GM19463 (cell line): ENCODE measurements around the gene RETREG3.
"Not testable (repeated sequence)": the region's sequence is repeated elsewhere in the genome, so short reads cannot be mapped to it uniquely, and the experiment has no call there.

Experiments
- ATAC-seq: cut with Tn5 transposase; IDR thresholded peaks from one replicate; pipeline ENCODE4 v1.9.1; 2021; ENCODE audit warnings: mild to moderate bottlenecking, moderate library complexity; ENCODE audit not compliant: unreplicated experiment

Gene RETREG3

DNA sequence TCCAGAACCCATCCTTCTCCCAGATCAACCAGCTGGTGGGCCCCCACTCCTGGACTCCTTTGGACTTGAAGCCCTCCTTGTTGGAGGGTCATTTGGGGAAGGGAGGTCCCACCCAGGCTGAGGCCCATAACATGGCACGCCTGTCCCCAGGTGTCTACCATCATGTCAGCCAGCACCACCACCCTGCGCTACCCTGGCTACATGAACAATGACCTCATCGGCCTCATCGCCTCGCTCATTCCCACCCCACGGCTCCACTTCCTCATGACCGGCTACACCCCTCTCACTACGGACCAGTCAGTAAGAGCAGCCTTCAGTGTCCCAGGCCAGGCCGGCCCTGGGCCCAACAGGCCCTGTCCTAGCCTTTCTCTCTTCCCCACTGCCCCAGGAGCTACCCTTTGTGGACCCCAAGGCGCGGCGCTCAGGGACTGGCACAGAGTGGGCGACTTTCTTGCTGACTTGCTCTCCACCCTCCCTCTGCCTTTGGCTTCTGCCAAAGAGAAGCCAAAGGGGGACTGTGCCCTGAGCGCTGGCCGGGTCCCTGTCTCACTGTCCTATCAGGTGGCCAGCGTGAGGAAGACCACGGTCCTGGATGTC lies 4.6 kb upstream of the RETREG3 start:
- ATAC-seq, result no peak

DNA sequence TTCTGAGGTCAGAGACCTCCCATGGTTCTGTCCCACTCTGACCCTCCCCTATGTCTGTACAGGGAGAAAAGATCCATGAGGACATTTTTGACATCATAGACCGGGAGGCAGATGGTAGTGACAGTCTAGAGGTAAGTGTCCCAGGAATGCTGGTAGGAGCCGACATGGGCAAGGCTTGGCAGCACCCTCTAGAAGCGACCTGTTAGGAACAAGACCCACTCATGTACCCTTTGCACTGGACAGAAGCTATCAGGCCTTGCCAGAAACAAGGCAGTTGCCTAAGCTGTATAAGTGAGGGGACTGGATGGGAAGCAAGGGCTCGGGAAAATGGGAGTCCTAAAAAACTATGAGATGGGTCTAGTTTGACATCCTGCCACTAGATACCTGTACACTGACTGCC lies 2.8 kb upstream of the RETREG3 start:
- no peak for ATAC-seq

DNA sequence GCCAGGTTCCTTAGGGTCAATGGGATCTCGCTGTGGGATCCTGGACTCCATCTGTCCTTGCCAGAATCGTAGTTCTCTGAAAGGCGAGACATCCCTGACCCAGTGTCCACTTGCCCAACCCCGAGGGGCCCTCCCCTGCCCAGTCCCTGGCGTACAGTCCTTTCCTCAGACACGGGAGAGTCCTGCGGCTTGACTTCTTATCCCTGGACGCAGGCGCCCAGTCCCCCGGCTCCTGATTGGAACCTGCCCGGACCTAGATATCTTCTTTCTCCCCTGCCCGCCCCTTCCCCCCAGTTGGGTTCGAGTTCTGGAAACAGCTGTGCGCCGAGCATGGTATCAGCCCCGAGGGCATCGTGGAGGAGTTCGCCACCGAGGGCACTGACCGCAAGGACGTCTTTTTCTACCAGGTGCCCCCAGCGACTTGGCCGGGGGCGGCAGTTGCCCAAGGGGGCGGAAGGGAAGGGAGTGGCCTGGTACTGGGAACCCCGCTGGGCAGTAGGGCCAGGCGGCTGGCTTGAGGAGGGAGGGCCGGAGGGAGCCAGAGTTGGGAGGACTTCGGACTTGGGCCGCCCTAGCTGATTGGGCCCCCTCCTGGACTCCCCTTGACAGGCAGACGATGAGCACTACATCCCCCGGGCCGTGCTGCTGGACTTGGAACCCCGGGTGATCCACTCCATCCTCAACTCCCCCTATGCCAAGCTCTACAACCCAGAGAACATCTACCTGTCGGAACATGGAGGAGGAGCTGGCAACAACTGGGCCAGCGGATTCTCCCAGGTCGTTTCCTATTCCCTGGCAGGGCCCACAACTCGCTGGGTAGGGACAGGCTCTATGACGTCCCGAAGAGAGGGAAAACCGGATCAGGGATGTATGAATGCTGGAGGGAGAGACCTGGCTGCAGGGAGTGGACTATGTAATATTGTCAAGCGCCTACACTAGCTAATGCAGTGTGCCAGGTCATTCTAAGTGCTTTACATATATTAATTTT lies 934 bp upstream of the RETREG3 start:
- not testable (repeated sequence) for ATAC-seq

DNA sequence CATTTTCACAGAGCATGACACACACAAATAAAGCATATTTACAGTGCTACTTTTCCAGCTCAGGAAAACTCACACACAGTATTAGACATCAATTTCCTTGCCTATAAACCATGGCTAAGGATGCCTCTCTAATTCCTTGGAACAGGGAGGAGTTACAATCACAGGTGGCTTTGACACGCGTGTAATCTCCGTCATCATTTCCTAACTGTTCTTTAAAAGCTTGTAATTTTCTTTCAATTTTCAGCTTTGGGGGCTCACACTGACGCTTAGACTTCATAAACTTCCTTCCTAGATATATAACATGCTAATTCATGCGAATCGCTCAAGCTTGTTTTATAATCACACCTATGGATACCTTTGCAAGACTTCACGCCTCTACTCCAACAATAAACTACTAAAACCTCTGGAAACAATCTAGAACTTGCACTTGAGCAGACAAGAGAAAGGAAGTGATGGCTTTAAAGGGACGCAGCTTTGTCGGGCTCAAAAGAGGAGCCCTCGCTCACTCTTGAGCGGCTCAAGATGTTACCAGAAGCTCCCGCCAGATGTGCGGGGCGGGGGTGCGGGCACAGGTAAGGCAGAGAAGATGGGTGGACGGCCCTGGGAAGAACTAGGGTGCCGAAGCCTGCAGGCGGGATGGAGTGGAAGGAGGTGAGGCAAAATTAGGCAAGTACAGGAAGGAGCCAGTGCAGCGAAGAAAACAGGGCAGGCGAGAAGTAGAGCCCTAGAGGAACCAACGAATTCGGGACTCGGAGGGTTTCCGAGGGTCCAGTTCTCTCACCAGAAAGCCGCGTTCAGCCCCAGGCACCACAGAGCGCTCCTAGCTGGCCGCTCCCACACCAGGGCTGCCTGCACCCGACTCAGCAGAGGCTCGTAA lies 631 bp downstream of the RETREG3 start:
- ATAC-seq, result peak; percentile 30

DNA sequence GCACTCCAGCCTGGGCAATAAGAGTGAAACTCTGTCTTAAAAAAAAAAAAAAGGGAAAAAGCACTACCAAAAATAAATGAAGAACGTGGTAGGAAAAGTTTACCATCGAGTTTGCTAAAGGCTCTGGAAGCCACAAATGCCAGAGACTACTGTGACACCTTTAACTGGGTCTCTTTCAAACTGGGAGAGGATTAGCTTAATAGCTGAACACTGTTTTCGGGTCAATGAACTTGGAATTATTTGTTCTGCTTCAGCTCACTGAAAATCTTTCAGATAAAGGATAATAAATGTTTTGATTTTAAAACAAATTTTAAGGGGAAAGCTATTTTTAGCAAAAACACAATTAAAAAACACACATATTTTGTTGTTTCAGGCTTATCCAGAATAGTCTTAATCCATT lies 1.4 kb downstream of the RETREG3 start:
- ATAC-seq, result no peak

DNA sequence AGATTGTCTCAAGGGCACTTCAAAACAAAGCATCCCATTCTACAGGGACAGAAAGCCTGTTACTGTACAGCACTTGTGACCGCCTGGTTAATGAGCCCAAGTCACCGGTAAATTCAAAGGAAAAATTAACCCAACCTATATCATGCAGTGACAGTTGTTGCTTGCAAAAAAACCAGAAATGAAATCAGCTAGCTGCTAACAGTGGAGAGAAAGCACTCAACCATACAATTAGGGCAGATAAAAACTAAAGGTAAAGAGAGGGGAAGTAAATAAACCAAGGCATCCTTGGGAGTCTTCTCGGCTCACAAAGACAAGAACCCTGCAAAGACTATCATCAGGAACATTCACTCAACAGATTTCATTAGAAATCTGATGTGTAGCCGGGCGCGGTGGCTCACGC lies 5.9 kb downstream of the RETREG3 start:
- ATAC-seq, result no peak

DNA sequence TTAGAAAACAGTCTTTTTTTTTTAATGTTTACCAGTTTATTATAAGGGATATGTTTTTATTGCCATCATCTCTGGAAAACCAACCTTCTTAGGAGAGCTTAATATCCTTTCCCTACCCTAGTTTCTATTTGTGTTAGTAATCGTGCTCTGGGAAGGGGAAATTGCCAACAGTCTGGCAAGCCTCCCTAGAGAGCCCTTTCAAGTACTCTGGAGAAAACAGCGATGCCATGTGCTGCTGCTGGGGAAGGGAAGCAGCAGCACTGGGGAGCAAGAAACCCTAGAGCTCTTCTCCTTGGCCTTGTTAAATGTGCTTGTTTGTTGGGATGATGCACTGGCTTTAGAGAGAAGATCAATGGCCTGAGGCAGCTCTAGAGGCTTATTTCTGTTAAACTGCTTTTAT lies 10.3 kb downstream of the RETREG3 start:
- ATAC-seq, result no peak

DNA sequence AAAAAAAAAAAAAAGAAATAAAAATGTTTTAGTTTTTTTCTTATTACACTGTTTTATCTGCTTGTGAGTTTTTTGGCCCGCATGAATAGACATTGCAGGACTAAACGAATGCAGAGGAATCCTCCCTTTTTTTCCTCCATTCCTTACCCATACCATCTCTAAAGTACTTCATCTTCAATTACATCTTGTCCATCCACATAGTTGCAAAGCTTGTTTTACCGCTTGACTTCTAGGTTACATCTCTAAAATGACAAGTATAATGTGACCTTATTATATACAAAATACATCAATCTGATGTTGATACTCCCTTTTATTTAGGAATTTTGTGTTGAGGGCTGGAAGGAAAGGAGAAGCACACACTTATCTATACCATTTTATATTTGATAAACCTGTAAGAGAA lies 12.8 kb downstream of the RETREG3 start:
- ATAC-seq, result no peak

DNA sequence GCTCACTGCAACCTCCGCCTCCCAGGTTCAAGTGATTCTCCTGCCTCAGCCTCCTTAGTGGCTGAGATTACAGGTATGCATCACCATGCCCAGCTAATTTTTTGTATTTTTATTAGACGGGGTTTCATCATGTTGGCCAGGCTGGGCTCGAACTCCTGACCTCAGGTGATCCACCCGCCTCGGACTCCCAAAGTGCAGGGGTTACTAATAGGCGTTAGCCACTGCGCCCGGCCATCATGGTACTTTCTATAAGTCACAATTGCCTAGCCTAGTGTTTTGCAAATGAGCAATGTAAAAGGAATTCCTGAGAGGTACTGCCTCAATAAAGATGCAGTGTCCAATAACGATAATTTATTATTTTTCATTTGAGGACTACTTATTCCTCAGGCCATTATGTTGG lies 17.8 kb downstream of the RETREG3 start:
- no peak for ATAC-seq

DNA sequence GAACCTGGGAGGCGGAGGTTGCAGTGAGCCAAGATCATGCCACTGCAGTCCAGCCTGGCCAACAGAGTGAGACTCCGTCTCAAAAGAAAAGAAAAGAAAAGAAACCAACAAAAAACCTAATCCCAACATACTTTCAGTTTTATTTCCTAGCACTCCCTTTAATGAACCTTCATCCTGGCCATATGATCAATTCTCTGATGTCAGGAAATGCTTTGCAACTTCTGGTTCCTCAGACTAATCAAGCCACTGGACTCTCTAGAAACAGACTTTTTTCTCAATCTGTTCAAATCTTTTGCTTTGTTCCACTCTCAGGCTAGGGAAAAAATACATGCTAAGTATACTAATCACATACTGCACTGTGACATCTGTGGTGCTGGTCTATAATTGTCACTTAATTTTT lies 18.3 kb downstream of the RETREG3 start:
- no peak for ATAC-seq

DNA sequence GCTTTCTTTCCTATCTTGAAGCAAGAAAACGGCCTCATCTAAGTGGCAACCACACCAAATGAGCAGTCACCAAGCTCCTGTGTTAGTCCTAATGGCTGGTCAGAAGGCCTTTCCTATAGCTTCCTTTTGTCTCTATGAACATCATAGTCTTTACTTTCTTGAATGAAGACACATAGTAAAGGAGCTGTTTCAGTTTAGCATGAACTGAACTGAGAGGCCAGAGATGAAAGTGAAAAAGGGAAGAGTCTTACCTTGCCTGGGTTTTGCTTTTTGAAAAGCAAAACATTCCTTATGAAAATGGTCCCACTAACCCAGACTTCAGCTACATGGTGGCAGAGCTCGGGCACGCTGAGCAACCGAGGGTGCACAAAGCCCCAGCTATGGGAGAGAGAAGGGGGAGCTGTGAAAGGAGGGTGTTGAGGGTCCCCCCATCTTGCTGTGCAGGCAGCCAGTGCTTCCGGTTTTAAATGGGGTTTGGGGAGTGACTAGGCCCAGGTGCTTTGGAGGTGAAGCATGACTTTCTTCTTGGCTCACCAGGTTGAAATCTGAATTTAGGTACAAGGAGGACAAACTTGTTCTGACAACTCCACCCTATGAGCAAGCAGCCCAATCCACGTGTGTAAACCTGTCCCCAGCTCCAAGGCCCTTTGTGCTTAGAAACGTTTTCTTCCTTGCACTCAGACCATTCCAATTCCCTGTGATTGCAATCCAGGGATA lies 22.5 kb downstream of the RETREG3 start:
- no peak for ATAC-seq

DNA sequence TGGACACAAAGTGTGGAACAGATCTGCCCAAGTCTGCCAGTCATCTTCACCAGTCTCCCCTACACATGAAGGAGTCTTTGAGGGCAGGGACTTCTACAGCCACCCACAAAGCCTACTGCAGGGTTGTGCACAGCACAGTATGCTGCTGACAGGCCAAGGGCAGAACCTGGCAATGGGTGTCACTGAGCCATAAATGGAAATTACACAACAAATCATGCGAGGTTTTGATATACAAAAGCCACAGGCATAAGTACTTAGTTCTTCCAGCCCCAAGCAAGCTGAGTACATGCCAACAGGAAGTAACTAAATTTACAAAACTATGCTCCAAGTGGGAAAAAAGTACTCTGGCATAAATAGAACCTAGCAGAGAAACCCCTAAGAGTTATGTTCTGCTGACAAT lies 23.8 kb downstream of the RETREG3 start:
- no peak for ATAC-seq

DNA sequence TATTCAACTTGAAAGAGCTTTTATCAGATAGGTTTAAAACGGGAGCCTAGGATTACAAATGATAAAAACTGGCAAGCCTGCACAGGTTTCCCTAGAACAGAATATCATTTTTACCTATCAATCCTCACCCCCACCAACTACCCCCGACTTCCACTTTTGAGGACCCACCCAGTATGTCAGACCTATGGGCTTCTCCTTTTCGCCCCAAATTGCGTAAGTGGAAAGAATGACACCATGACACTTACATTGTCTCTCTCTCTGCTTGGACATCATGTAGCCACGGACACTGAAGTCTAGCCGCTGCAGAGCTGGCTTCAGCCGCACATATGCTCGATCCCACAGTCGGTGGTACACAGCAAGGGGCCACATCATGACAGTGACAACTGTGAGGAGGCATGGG lies 24.3 kb downstream of the RETREG3 start:
- no peak for ATAC-seq

DNA sequence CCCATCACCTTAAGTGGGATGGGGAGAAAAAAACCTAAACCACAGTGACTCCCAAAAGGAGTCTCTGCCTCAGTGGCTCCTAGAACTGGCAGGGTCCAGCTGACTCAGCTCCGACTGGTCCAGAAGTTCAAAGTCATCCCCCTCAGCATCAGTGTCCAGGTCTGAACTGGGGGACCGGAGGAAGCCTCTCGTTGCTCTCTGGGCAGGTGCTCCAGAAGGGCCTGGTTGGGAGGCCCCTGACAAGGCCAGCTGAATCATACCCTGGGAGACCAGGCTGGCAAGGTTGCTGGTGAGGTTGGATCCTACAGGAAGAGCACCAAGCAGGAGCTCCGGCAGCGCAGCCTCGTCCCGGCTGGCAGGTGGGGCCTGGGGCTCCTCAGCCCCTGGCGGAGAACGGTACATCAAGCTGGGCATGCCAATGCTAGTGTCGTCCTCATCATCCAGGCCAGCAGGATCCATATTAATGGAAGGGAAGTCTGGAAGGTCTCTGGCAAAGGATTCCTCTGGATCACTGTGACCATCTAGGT lies 27.4 kb downstream of the RETREG3 start:
- no peak for ATAC-seq

DNA sequence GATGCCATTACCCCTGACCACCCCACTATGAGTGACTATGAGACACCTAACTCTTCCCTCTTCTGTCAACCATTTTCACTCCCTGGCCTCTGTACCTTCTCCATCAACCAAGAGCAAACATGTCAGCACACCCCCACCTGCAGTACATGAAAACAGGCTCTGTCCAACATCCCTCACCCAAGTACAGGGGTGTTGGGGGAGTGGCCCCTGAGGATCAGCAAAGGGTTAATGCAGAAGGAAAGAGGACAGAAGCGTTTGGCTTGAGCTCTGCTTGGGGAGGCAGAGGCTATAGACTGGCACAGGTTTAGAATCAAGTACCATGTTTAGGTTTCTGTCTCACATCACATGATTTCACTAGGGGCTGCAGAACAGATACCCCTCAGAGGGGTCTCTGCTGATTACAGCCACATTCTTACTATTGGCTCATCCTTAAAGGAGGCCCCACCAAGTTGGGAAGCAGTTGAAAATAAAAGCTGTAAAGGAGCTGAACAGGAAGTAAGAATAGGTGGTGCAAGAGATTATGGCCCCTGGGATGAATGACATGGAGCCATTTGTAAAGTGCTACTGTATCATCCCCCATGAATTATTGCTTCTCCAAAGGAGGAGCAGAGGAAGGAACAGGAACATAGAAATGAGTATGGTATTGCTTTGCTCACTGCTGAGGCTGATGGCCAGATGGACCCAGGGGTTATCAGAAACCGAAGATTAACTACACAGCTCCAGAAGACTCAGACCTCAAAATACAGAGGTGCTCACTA lies 29.2 kb downstream of the RETREG3 start:
- no peak for ATAC-seq

DNA sequence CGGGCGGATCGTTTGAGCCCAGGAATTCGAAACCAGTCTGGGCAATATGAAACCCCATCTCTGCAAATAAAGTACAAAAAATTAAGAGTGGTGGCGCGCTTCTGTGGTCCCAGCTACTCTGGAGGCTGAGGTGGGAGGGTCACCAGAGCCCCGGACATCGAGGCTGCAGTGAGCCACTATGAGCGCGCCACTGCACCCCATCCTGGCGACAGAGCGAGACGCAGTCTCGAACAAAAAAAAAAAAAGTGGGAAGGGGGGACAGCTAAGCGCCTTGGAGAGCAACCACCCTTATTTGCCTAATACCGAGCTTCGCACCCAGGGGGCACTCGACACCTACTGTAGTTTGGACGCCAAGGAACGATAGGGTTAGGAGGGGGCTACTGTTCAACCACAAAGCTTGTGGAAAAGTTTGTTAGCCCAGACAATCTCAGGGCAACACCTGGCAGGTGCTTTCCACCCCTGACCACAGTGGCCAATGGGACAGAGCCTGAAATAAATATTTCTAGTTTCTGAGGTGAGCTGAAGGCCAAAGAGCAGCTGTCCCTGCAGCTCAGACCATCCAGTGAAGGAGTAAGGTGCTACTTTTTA lies 30.8 kb downstream of the RETREG3 start:
- ATAC-seq, result no peak

DNA sequence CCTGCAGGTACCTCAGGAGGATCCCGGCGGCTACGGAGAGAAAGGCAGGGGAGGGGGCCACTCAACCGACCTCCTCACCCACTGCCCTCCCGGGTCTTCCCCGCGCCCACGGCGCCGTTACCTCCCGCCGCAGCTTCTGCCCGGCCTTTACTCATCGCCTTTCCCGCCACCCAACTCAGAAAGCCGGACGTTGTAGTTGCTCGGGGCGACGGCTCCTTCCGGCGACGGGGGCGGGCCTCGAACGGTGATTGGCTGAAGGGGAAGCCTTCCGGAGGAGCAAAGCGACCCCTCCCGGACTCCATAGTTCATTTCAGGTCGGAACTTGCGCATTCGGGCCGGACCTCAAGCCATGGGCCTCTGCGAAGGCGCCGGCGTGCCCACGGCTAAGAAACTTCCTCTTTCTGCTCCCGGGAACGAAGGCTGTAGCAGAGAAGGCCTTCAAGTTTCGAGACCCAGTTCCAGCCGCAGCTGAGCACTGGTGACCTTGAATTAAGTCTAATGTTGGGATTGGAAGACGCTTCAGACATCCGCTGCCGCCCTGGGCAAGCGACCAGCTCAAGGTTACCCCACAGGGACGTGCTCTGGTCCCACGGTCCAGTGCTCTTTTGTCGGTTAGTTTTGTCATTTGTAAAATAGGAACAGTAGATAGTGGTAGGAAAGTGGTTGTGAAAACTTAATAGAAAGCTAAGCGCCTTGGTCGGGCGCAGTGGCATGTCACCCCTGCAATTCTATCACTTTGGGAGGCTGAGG lies 31.5 kb downstream of the RETREG3 start, which contains the start of gene PSMC3IP:
PSMC3IP (minus strand) TSS at position 198 of the 750 bp plus-strand sequence; CDS start at position 155, 43 bp downstream.
- peak; percentile 61 for ATAC-seq

DNA sequence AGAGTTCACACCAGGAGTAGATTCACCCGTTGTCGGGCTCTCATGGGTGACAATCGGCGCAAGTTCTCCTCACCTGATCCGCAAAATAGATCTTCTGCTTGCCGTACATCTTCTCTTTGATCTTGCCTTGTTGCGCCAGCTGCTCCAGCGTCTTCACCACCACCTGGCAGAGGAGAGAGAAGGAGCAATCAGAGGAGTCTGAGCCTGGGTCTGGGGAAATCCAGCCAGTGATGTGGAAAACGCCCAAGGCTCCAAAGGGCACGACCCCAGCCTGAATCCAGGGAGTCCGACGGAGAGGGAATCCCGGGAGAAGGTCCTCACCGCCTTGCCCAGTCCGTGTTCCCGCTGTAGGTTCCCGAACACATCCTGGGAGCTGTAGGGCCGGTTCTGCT lies 32.0 kb downstream of the RETREG3 start:
- no peak for ATAC-seq

DNA sequence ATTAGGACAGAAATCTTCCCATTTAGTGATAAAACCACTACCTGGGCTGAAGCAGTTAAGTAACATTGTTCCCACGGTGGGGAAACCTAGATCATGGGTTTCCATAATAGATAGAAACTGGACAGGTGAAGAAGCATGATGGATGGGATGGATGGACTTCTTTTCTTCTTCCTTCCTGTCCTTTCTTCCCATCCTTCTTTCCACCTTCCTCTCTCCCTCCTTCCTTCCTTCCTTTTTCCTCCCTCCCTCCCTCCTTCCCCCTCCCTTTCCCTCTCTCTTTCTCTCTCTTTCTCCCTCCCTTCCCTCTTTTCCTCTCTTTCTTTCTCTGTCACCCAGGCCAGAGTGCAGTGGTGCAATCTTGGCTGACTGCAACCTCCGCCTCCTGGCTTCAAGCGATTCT lies 34.7 kb downstream of the RETREG3 start:
- ATAC-seq, result no peak
